Stimulated activated CD4-positive, alpha-beta T cell treated with anti-CD3 and anti-CD28 coated beads, Interleukin-15, amount 100 ng/mL, for 1 hour (primary cell): Measurements from ENCODE around the gene OR5AN1.
"Not testable (repeated sequence)": the region's sequence is repeated elsewhere in the genome, so short reads cannot be mapped to it uniquely, and the experiment has no call there.

Source experiments
- DNase-seq, 2 donors: peaks; one replicate each; pipeline ENCODE4 v3.0.0-alpha.2; 2020; ENCODE audit warnings: low read depth in 1 of 2, low spot score in 1 of 2

Gene OR5AN1, protein sequence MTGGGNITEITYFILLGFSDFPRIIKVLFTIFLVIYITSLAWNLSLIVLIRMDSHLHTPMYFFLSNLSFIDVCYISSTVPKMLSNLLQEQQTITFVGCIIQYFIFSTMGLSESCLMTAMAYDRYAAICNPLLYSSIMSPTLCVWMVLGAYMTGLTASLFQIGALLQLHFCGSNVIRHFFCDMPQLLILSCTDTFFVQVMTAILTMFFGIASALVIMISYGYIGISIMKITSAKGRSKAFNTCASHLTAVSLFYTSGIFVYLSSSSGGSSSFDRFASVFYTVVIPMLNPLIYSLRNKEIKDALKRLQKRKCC

DNA sequence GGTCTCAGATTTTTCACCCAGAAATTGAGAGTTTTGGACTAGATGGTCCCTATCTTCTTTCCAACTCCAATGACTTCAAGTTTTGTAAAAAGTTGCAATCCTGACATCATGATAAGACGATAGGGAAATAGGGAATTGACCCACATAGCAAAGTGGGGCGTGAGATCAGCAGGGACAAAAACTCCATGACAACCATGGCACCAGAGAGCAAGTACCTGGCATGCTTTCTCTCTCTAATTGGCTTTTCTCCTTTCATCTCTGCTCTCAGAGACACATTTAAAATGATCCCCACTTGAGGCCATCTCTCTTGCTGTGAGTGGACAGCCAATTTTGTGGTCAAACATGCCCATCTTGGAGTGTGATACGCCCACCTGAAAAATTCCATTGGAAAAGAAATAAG lies at the start of gene OR5AN1:
TSS of gene OR5AN1 (plus strand) at position 301 of the 400 bp plus-strand sequence. CDS start 5,564 bp downstream, outside the sequence.
- no peak for DNase-seq

DNA sequence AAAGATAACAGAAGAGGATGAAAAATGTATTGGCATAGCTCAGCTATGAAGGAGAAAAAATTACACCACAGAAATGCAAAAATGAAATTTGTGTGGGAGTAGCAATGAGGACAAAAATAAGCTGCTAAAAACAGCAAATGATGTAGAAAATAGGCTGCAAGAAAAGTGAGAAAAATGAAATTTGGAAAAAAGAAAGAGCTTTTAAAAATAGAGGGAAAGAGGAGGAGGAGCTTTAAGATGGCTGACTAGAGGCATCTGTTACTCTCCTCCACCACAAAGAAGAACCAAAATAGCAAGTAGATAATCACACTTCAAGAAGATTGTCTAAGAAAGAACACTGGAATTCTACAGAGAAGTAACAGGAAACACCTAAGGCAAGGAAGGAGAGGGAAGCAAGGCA lies 23.7 kb upstream of the OR5AN1 start:
- no peak for DNase-seq

- DNase-seq: no peak
Observed at GRCh38 chr11:59336176-59336575, 22.5 kb upstream of the OR5AN1 start.

GRCh38 chr11:59336931-59337330 lies 21.8 kb upstream of the OR5AN1 start:
- no peak for DNase-seq

GRCh38 chr11:59349657-59350056 lies 9.0 kb upstream of the OR5AN1 start:
- DNase-seq: not testable (repeated sequence)

DNA sequence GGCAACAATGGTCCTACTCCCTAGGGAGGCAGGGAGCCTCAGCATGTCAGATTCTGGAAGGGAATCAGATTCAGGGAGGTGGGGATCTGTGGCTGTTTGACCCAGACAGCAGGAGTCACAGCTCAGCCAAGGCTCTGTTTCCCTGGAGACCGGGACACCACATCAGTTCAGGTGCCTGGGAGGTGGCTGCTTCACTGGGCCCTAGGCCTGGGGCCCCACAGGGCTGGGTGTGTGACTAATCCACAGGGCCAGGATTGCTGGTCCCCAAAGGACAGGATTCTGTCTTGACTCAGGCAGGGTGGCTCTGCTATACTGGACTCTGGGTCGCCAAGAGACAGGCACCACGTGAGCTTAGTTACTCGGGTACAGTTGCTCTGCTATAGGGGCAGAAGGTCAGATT lies 3.5 kb upstream of the OR5AN1 start:
- no peak for DNase-seq

- DNase-seq: no peak
Observed at GRCh38 chr11:59356561-59356960, 2.1 kb upstream of the OR5AN1 start.

GRCh38 chr11:59358020-59358419 lies 675 bp upstream of the OR5AN1 start:
- DNase-seq: no peak

DNA sequence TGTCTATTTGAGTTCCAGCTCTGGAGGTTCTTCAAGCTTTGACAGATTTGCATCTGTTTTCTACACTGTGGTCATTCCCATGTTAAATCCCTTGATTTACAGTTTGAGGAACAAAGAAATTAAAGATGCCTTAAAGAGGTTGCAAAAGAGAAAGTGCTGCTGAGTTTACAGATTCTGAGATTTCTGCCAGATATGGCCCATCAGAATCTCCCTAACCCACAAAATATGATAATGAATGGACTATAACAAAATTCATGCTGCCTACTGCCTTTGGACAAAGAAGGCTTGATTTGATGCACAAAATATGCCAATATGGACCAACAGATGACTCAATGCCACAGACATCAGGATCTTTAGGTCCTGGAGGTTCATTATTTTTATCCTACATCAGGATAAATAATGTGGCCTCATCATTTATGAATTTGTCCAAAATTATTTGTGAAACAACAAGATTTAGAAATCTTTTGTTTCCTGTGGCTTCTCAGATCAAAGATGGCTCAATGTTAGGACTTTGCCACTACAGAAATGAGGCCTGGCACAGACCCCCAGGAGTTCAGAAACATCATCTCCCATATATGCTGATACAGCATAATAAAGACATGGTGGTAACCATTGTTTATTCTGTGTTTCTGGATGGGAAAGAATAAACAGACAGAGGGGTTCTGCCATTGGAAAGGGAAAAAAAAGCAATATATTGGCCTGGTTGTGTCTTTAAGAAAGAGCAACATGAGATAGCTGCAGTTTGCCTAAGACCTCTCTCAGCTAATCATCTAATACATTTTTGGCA lies 6.7 kb downstream of the OR5AN1 start:
- no peak for DNase-seq

GRCh38 chr11:59368238-59369022 lies 9.7 kb downstream of the OR5AN1 start:
- DNase-seq: no peak

- DNase-seq: not testable (repeated sequence)
Observed at GRCh38 chr11:59372324-59372723, 13.6 kb downstream of the OR5AN1 start.

DNA sequence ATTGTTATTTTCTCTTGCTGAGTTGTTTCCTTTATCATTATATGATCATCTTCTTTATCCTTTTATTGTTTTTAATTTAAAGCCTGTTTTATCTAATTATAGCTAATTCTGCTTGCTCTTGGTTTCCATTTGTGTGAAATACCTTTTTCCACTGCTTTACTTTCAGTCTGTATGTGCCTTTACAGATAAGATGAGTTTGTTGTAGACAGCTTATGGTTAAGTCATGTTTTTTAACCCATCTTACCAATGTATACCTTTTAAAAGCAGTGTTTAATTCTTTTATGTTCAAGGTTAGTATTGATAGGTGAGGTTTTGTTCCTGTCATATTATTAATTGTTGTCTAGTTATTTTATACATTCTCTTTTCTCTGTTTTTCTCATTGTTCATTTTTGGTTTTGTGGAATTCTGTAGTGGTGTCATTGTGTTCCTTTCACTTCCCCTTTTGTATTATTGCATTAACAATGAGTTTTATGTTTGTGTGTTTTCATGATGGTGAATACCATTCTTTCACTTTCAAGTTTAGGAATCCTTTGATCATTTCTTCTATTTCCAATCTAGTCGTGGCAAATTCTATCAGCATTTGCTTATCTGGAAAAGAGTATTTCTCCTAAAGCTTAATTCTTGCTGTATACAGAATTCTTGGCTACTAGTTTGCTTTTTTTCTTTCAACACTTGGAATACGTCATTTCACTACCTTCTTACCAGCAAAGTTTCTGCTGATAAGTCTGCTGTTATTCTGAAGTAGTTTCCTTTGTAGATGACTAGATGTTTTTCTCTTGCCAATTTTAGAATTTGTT lies 21.8 kb downstream of the OR5AN1 start:
- no peak for DNase-seq

- DNase-seq: no peak
Observed at GRCh38 chr11:59394186-59394585, 35.5 kb downstream of the OR5AN1 start.

GRCh38 chr11:59400461-59401261 lies 42.0 kb downstream of the OR5AN1 start:
- no peak for DNase-seq

GRCh38 chr11:59401262-59401552 lies 42.5 kb downstream of the OR5AN1 start:
- no peak for DNase-seq

GRCh38 chr11:59403546-59403945 lies 44.9 kb downstream of the OR5AN1 start:
- DNase-seq: no peak

GRCh38 chr11:59413646-59414045 lies 55.0 kb downstream of the OR5AN1 start:
- DNase-seq: no peak

GRCh38 chr11:59415111-59415510 lies 56.4 kb downstream of the OR5AN1 start:
- DNase-seq: no peak

DNA sequence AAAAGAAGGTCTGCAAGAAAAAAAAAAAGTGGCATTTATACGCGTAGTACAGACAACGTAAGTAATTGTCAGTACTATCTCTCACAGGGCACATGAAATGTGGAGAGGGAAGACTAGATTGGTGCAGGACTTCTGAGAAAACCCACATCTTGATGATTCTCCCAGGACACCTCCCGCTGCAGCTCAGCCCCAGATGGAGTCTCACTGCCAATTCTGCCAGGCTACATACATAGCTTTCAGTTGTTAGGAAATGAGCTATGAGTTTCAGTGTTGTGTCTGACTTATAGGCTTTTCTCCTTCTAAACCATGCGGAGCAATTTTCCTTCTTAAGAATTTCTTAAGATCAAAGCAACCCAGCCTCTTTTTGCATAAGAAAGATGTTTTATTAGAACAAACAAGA lies 57.9 kb downstream of the OR5AN1 start:
- DNase-seq: no peak

- no peak for DNase-seq
Observed at GRCh38 chr11:59417023-59417422, 58.3 kb downstream of the OR5AN1 start.
